ENCODE data around the gene ZFYVE16. TPM values are rescaled to one million over a fixed set of nuclear protein-coding genes. Genes with fewer than 3 reads are reported as not detected.
A peak's percentile ranks its signal among the peaks of the same experiment; 100 is the strongest.

ZFYVE16 gene
- total and polyA plus RNA-seq, 2 of the 13 experiments (the other 11 are each of a cell fraction or from before 2014, with no cell fraction given) = 9.3 to 33.3 TPM

DNA sequence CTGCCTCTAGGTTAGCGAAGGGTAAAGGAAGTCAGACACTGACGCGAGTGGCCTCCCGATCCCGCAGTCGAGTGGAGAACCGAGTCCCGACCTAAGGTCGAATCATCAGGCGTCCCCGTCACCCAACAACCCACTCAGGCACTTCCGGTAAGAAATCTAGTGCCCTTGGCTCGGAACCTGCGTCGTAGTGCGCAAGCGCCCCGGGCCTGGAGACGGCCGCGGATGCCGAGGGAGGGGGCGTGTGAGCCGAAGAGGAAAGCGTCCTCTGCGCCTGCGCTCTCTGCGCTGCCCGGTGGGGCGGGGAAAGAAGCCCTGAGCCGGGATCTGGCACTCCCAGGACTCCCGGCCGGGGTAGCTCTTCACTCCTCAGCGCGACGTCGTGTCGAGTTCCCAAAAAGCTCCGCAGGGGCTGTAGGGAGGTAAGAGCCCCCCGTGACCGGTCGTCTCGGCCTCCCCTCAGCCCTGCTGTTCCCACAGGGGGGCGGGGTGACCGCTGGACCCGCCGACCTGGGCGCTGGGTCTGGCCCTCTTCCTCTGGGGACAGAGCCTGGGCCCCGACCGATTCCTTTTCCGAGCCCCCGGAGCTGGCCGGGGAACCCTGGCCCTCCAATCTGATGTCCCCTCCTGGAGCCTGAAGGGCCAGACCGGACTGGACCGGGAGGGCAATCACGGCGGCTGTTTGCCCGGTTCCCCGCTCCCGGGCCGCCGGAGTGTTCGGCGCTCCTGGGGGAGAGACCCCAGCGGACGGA, at the start of gene ZFYVE16 (continued):
- TF ChIP-seq SP2 (CRISPR knock-in tag; IDR thresholded peaks at IDR 0.05) (peak; percentile 1; the same call in 1 of the 2 replicates), ZKSCAN8 (CRISPR knock-in tag; IDR thresholded peaks at IDR 0.05; ENCODE audit: borderline replicate concordance) (no peak), SIX4 (CRISPR knock-in tag; IDR thresholded peaks at IDR 0.05) (no peak), MLLT10 (CRISPR knock-in tag; IDR thresholded peaks at IDR 0.05) (no peak), ZNF775 (CRISPR knock-in tag; IDR thresholded peaks at IDR 0.05; ENCODE audit: borderline replicate concordance) (no peak; the same call in 1 of the 2 replicates), ZNF598 (CRISPR knock-in tag; IDR thresholded peaks at IDR 0.05; ENCODE audit: borderline replicate concordance) (peak; percentile 77; the same call in 1 of the 2 replicates), PHF8 (CRISPR knock-in tag; IDR thresholded peaks at IDR 0.05) (peak; percentile 93), CREM (IDR thresholded peaks at IDR 0.05) (peak; percentile 31; the same call in 1 of the 2 replicates), CREM (CRISPR knock-in tag; IDR thresholded peaks at IDR 0.05) (no peak), ZNF674 (CRISPR knock-in tag; IDR thresholded peaks at IDR 0.05; ENCODE audit: low read depth) (peak; percentile 65; the same call in 1 of the 2 replicates), YY1 (IDR thresholded peaks at IDR 0.05; ENCODE audit: insufficient read depth, insufficient replicate concordance, low read depth, low read length) (no peak)
- TF ChIP-seq, protein P1, sequence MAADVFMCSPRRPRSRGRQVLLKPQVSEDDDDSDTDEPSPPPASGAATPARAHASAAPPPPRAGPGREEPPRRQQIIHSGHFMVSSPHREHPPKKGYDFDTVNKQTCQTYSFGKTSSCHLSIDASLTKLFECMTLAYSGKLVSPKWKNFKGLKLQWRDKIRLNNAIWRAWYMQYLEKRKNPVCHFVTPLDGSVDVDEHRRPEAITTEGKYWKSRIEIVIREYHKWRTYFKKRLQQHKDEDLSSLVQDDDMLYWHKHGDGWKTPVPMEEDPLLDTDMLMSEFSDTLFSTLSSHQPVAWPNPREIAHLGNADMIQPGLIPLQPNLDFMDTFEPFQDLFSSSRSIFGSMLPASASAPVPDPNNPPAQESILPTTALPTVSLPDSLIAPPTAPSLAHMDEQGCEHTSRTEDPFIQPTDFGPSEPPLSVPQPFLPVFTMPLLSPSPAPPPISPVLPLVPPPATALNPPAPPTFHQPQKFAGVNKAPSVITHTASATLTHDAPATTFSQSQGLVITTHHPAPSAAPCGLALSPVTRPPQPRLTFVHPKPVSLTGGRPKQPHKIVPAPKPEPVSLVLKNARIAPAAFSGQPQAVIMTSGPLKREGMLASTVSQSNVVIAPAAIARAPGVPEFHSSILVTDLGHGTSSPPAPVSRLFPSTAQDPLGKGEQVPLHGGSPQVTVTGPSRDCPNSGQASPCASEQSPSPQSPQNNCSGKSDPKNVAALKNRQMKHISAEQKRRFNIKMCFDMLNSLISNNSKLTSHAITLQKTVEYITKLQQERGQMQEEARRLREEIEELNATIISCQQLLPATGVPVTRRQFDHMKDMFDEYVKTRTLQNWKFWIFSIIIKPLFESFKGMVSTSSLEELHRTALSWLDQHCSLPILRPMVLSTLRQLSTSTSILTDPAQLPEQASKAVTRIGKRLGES (CRISPR knock-in tag; IDR thresholded peaks at IDR 0.05; ENCODE audit: borderline replicate concordance) = no peak
- TF ChIP-seq, protein P2, sequence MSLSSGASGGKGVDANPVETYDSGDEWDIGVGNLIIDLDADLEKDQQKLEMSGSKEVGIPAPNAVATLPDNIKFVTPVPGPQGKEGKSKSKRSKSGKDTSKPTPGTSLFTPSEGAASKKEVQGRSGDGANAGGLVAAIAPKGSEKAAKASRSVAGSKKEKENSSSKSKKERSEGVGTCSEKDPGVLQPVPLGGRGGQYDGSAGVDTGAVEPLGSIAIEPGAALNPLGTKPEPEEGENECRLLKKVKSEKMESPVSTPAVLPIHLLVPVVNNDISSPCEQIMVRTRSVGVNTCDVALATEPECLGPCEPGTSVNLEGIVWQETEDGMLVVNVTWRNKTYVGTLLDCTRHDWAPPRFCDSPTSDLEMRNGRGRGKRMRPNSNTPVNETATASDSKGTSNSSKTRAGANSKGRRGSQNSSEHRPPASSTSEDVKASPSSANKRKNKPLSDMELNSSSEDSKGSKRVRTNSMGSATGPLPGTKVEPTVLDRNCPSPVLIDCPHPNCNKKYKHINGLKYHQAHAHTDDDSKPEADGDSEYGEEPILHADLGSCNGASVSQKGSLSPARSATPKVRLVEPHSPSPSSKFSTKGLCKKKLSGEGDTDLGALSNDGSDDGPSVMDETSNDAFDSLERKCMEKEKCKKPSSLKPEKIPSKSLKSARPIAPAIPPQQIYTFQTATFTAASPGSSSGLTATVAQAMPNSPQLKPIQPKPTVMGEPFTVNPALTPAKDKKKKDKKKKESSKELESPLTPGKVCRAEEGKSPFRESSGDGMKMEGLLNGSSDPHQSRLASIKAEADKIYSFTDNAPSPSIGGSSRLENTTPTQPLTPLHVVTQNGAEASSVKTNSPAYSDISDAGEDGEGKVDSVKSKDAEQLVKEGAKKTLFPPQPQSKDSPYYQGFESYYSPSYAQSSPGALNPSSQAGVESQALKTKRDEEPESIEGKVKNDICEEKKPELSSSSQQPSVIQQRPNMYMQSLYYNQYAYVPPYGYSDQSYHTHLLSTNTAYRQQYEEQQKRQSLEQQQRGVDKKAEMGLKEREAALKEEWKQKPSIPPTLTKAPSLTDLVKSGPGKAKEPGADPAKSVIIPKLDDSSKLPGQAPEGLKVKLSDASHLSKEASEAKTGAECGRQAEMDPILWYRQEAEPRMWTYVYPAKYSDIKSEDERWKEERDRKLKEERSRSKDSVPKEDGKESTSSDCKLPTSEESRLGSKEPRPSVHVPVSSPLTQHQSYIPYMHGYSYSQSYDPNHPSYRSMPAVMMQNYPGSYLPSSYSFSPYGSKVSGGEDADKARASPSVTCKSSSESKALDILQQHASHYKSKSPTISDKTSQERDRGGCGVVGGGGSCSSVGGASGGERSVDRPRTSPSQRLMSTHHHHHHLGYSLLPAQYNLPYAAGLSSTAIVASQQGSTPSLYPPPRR (CRISPR knock-in tag; IDR thresholded peaks at IDR 0.05; ENCODE audit: borderline replicate concordance) = 0 out of 2 replicates have a peak, but pooled peaks have one; percentile 36
- TF ChIP-seq, protein P3, sequence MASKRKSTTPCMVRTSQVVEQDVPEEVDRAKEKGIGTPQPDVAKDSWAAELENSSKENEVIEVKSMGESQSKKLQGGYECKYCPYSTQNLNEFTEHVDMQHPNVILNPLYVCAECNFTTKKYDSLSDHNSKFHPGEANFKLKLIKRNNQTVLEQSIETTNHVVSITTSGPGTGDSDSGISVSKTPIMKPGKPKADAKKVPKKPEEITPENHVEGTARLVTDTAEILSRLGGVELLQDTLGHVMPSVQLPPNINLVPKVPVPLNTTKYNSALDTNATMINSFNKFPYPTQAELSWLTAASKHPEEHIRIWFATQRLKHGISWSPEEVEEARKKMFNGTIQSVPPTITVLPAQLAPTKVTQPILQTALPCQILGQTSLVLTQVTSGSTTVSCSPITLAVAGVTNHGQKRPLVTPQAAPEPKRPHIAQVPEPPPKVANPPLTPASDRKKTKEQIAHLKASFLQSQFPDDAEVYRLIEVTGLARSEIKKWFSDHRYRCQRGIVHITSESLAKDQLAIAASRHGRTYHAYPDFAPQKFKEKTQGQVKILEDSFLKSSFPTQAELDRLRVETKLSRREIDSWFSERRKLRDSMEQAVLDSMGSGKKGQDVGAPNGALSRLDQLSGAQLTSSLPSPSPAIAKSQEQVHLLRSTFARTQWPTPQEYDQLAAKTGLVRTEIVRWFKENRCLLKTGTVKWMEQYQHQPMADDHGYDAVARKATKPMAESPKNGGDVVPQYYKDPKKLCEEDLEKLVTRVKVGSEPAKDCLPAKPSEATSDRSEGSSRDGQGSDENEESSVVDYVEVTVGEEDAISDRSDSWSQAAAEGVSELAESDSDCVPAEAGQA (IDR thresholded peaks at IDR 0.05; ENCODE audit: low read depth) = no peak; the same call in 1 of the 2 replicates
- TF ChIP-seq, protein P3 (CRISPR knock-in tag; IDR thresholded peaks at IDR 0.05; ENCODE audit: borderline replicate concordance) = 0 out of 2 replicates have a peak, but pooled peaks have one; percentile 59
